Liver (tissue), 9 donors: Measurements from ENCODE around the gene PIGP. TPM values are rescaled to one million over a fixed set of nuclear protein-coding genes. Genes with fewer than 3 reads are reported as not detected.

Experiments used
- DNase-seq: peaks from one replicate; pipeline ENCODE4 v3.0.0-alpha.2; 2017; ENCODE audit warnings: low spot score
- H3K27ac ChIP-seq, 2 donors: one replicate each; pipeline ENCODE4 v1.7.0; 2013; ENCODE audit warnings: inconsistent platforms in 2 of 2, low read length in 2 of 2, control low read depth in 1 of 2, low read depth in 1 of 2, mild to moderate bottlenecking in 1 of 2
- H3K27me3 ChIP-seq, 4 donors: one replicate each; pipeline versions ENCODE4 v1.6.1 to v1.7.0; 2013; ENCODE audit warnings: low read length in 3 of 4, inconsistent platforms in 1 of 4, mild to moderate bottlenecking in 1 of 4, moderate library complexity in 1 of 4; ENCODE audit not compliant: control insufficient read depth in 4 of 4, insufficient read depth in 4 of 4
- H3K36me3 ChIP-seq, 4 donors: one replicate each; pipeline versions ENCODE4 v1.6.1 to v1.7.0; 2013; ENCODE audit warnings: low read length in 3 of 4, mild to moderate bottlenecking in 3 of 4, low read depth in 1 of 4, moderate library complexity in 1 of 4; ENCODE audit not compliant: control insufficient read depth in 4 of 4, insufficient read depth in 3 of 4
- H3K4me1 ChIP-seq, 4 donors: one replicate each; pipeline versions ENCODE4 v1.6.1 to v1.7.0; 2013; ENCODE audit warnings: low read length in 3 of 4, mild to moderate bottlenecking in 3 of 4, moderate library complexity in 1 of 4; ENCODE audit not compliant: control insufficient read depth in 4 of 4, insufficient read depth in 4 of 4
- H3K4me3 ChIP-seq, 3 donors: one replicate each; pipeline versions ENCODE4 v1.6.1 to v1.7.0; 2013; ENCODE audit warnings: low read length in 3 of 3, control low read depth in 1 of 3, low read depth in 1 of 3, mild to moderate bottlenecking in 1 of 3
- H3K9ac ChIP-seq, 2 donors: one replicate each; pipeline ENCODE4 v1.7.0; 2013; ENCODE audit warnings: low read length in 2 of 2, mild to moderate bottlenecking in 2 of 2, moderate library complexity in 2 of 2, control low read depth in 1 of 2, low read depth in 1 of 2
- H3K9me3 ChIP-seq, 4 donors: one replicate each; pipeline versions ENCODE4 v1.6.1 to v1.7.0; 2013; ENCODE audit warnings: low read length in 3 of 4; ENCODE audit not compliant: control insufficient read depth in 4 of 4
- ATF3 ChIP-seq: IDR thresholded peaks from 2 replicates; pipeline ENCODE4 v1.6.1; 2016; ENCODE audit warnings: antibody characterized with exemption
- CTCF ChIP-seq: fragments of 150-350 bp; IDR thresholded peaks from 2 replicates; pipeline ENCODE4 v1.5.1; 2017; ENCODE audit warnings: improper control_type of control experiment, low read depth, low read length; ENCODE audit not compliant: missing input control
- EGR1 ChIP-seq, 2 donors: IDR thresholded peaks; 2 replicates each; pipeline ENCODE4 v1.6.1; 2016 to 2018; ENCODE audit warnings: antibody characterized with exemption in 2 of 2, low read depth in 2 of 2
- FOXA1 ChIP-seq: IDR thresholded peaks from 2 replicates; pipeline ENCODE4 v1.6.1; 2016; ENCODE audit warnings: antibody characterized with exemption
- FOXA2 ChIP-seq: IDR thresholded peaks from 2 replicates; pipeline ENCODE4 v1.6.1; 2016; ENCODE audit warnings: antibody characterized with exemption
- GABPA ChIP-seq, 2 donors: IDR thresholded peaks in 1 of 2; conservative IDR thresholded peaks in 1 of 2; 2 replicates each; pipeline ENCODE4 v1.6.1; 2016; ENCODE audit warnings: antibody characterized with exemption in 2 of 2, mild to moderate bottlenecking in 1 of 2, moderate library complexity in 1 of 2
- HNF4A ChIP-seq, 2 donors: conservative IDR thresholded peaks; 2 replicates each; pipeline ENCODE4 v1.6.1; 2016; ENCODE audit warnings: antibody characterized with exemption in 2 of 2, mild to moderate bottlenecking in 2 of 2
- HNF4G ChIP-seq: IDR thresholded peaks from 2 replicates; pipeline ENCODE4 v1.6.1; 2016; ENCODE audit warnings: antibody characterized with exemption
- JUND ChIP-seq, 2 donors: IDR thresholded peaks; 2 replicates each; pipeline ENCODE4 v1.6.1; 2016; ENCODE audit warnings: antibody characterized with exemption in 2 of 2
- MAX ChIP-seq: IDR thresholded peaks from 2 replicates; pipeline ENCODE4 v1.6.1; 2016; ENCODE audit warnings: antibody characterized with exemption
- NR2F2 ChIP-seq: IDR thresholded peaks from 2 replicates; pipeline ENCODE4 v1.6.1; 2016; ENCODE audit warnings: antibody characterized with exemption
- RAD21 ChIP-seq, 2 donors: IDR thresholded peaks; 2 replicates each; pipeline ENCODE4 v1.6.1; 2016; ENCODE audit warnings: antibody characterized with exemption in 2 of 2, mild to moderate bottlenecking in 2 of 2
- REST ChIP-seq: IDR thresholded peaks from 2 replicates; pipeline ENCODE4 v1.6.1; 2016; ENCODE audit warnings: antibody characterized with exemption, mild to moderate bottlenecking
- RXRA ChIP-seq, 2 donors: IDR thresholded peaks; 2 replicates each; pipeline ENCODE4 v1.6.1; 2017 to 2018; ENCODE audit warnings: antibody characterized with exemption in 2 of 2, mild to moderate bottlenecking in 1 of 2
- SP1 ChIP-seq: IDR thresholded peaks from 2 replicates; pipeline ENCODE4 v1.6.1; 2018; ENCODE audit warnings: antibody characterized with exemption, mild to moderate bottlenecking
- TAF1 ChIP-seq: conservative IDR thresholded peaks from 2 replicates; pipeline ENCODE4 v1.6.1; 2016; ENCODE audit warnings: antibody characterized with exemption, mild to moderate bottlenecking
- YY1 ChIP-seq: IDR thresholded peaks from 2 replicates; pipeline ENCODE4 v1.6.1; 2016; ENCODE audit warnings: antibody characterized with exemption, mild to moderate bottlenecking
- ZBTB33 ChIP-seq: IDR thresholded peaks from 2 replicates; pipeline ENCODE4 v1.6.1; 2016; ENCODE audit warnings: antibody characterized with exemption
- WGBS: extraction: QIAGEN DNeasy Blood & Tissue Kit; methylation state at CpG from one replicate; pipeline ENCODE4 v1.1.7; 2013; 5-methylcytosine and 5-hydroxymethylcytosine counted together
- polyA plus RNA-seq, 2 donors: library from polyadenylated mRNA; stranded (reverse) in 1 of 2; unstranded in 1 of 2; fragments of 200-250 nt in 1 of 2; fragments of >200 nt in 1 of 2; fragmentation: Nextera tagmentation in 1 of 2; extraction: Ambion mirVana in 1 of 2; gene quantifications; one replicate each; pipeline versions ENCODE4 v1.2.1 to v1.2.3, GENCODE V29; 2013 to 2015
- total RNA-seq, 2 donors: library from RNA; depleted of rRNA; stranded (reverse); fragments of >200 nt; gene quantifications; one replicate each; pipeline ENCODE4 v1.2.3, GENCODE V29; 2014
- donor health status: healthy.
- donor health status: healthy.
- donor health status: healthy.
- donor health status: healthy.
- donor health status: healthy.

The PIGP gene
- total and polyA plus RNA-seq, 4 donors: 3.8 to 26.2 (median 11.7) TPM

- H3K9ac ChIP-seq: no peak overlapping the region
- H3K4me1 ChIP-seq: no peaks in the 10 kb centered on the region
- H3K27ac ChIP-seq: no peak overlapping the region
- TF ChIP-seq SP1 (no peak), FOXA2 (no peak), MAX (no peak), FOXA1 (no peak), JUND (IDR thresholded peaks at IDR 0.05) (no peak), RXRA (IDR thresholded peaks at IDR 0.05) (no peak), HNF4A (conservative IDR thresholded peaks at IDR 0.05) (no peak), REST (no peak), RAD21 (IDR thresholded peaks at IDR 0.05) (no peak), YY1 (no peak), ZBTB33 (no peak), NR2F2 (no peak), HNF4G (no peak), TAF1 (no peak)
- WGBS: 73% methylated on average over 2 of the region's 2 CpGs
- no peaks in the 10 kb centered on the region for H3K9me3 ChIP-seq
- no peaks in the 10 kb centered on the region for H3K36me3 ChIP-seq
- no peak for DNase-seq
- no peak overlapping the region for H3K4me3 ChIP-seq
- H3K27me3 ChIP-seq: no peaks in the 10 kb centered on the region
Measured at GRCh38 chr21:37058261-37058660, 14.6 kb downstream of the PIGP start.

- no peak for DNase-seq
- Histone ChIP-seq H3K27me3 (no peaks in the 10 kb centered on the region), H3K36me3 (no peaks in the 10 kb centered on the region), H3K9ac (no peak overlapping the region), H3K9me3 (no peaks in the 10 kb centered on the region), H3K4me3 (no peak overlapping the region), H3K4me1 (no peaks in the 10 kb centered on the region), H3K27ac (no peak overlapping the region)
- WGBS: 87% methylated on average over 7 of the region's 7 CpGs
- TF ChIP-seq REST (no peak), CTCF (no peak), EGR1 (IDR thresholded peaks at IDR 0.05; ENCODE audit: low read depth in 2 of 2) (no peak), RAD21 (IDR thresholded peaks at IDR 0.05) (no peak), SP1 (no peak), TAF1 (no peak), YY1 (no peak), FOXA1 (no peak), ZBTB33 (no peak), GABPA (IDR thresholded peaks at IDR 0.05 in 1 of 2, conservative IDR thresholded peaks at IDR 0.05 in 1 of 2) (no peak), ATF3 (no peak)
Measured at GRCh38 chr21:37057614-37058013, 15.3 kb downstream of the PIGP start.
